HL-60 (cell line): ENCODE data around the gene VRK3.
"Not testable (repeated sequence)": the region's sequence is repeated elsewhere in the genome, so short reads cannot be mapped to it uniquely, and the experiment has no call there.

Source experiments
- DNase-seq, 2 experiments: peaks; one replicate each; pipeline ENCODE4 v3.0.0-alpha.2; 2010 to 2020; ENCODE audit warnings: low read depth in 1 of 2, low spot score in 1 of 2
- H3K27ac ChIP-seq: fragments of 250-450 bp; sonication (Bioruptor Pico); replicated peaks from 2 replicates; pipeline ENCODE4 v1.5.1; 2020; ENCODE audit warnings: mild to moderate bottlenecking, moderate library complexity
- H3K27me3 ChIP-seq: fragments of 250-450 bp; sonication (Bioruptor Pico); 2 replicates; pipeline ENCODE4 v1.5.1; 2021; ENCODE audit warnings: mild to moderate bottlenecking, moderate library complexity; ENCODE audit not compliant: insufficient read depth, poor library complexity, severe bottlenecking
- H3K4me3 ChIP-seq: replicated peaks from 2 replicates; pipeline ENCODE4 v1.5.1; 2011; ENCODE audit warnings: mild to moderate bottlenecking, control low read depth, low read length; ENCODE audit not compliant: insufficient read depth
- GABPA ChIP-seq: IDR thresholded peaks from 2 replicates; pipeline ENCODE4 v1.6.1; 2012; ENCODE audit warnings: low read depth
- POLR2AphosphoS5 ChIP-seq: IDR thresholded peaks from 2 replicates; pipeline ENCODE4 v1.6.1; 2012; ENCODE audit warnings: low read depth
- REST ChIP-seq: IDR thresholded peaks from 2 replicates; pipeline ENCODE4 v1.6.1; 2012; ENCODE audit warnings: low read depth; ENCODE audit not compliant: insufficient replicate concordance
- SPI1 ChIP-seq: IDR thresholded peaks from 2 replicates; pipeline ENCODE4 v1.6.1; 2012; ENCODE audit warnings: low read depth, mild to moderate bottlenecking, borderline replicate concordance
- TF ChIP-seq, protein P1 (sequence below): IDR thresholded peaks from one replicate; pipeline ENCODE4 v1.5.1; 2011; ENCODE audit warnings: low read length, control low read depth, inconsistent platforms; ENCODE audit not compliant: insufficient read depth

VRK3 gene

DNA sequence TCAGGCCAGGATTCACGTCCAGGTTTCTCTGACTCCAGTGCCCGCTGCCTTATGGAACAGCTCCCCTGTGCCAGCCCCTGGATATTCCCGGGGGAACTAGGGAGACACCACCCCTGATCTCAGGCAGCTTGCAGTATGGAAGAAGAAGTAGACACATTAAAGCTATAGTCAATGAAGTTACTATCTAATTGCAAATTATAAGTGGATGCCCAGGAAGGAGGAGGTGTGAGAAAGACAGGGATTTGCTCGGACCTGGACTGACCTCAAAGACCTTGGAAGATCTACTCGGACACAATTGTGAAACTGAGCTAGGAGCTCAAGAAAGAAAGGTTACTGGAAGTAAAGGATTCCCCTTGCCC, 74.6 kb downstream of the VRK3 start:
- no peak for DNase-seq
- Histone ChIP-seq H3K27ac (no peak overlapping the region), H3K4me3 (no peak overlapping the region), H3K27me3 (no peaks in the 10 kb centered on the region)
- TF ChIP-seq POLR2AphosphoS5: no peak
- no peak for TF ChIP-seq REST
- no peak for TF ChIP-seq SPI1
- TF ChIP-seq, protein P1, sequence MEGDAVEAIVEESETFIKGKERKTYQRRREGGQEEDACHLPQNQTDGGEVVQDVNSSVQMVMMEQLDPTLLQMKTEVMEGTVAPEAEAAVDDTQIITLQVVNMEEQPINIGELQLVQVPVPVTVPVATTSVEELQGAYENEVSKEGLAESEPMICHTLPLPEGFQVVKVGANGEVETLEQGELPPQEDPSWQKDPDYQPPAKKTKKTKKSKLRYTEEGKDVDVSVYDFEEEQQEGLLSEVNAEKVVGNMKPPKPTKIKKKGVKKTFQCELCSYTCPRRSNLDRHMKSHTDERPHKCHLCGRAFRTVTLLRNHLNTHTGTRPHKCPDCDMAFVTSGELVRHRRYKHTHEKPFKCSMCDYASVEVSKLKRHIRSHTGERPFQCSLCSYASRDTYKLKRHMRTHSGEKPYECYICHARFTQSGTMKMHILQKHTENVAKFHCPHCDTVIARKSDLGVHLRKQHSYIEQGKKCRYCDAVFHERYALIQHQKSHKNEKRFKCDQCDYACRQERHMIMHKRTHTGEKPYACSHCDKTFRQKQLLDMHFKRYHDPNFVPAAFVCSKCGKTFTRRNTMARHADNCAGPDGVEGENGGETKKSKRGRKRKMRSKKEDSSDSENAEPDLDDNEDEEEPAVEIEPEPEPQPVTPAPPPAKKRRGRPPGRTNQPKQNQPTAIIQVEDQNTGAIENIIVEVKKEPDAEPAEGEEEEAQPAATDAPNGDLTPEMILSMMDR: no peak
- no peak for TF ChIP-seq GABPA

DNA sequence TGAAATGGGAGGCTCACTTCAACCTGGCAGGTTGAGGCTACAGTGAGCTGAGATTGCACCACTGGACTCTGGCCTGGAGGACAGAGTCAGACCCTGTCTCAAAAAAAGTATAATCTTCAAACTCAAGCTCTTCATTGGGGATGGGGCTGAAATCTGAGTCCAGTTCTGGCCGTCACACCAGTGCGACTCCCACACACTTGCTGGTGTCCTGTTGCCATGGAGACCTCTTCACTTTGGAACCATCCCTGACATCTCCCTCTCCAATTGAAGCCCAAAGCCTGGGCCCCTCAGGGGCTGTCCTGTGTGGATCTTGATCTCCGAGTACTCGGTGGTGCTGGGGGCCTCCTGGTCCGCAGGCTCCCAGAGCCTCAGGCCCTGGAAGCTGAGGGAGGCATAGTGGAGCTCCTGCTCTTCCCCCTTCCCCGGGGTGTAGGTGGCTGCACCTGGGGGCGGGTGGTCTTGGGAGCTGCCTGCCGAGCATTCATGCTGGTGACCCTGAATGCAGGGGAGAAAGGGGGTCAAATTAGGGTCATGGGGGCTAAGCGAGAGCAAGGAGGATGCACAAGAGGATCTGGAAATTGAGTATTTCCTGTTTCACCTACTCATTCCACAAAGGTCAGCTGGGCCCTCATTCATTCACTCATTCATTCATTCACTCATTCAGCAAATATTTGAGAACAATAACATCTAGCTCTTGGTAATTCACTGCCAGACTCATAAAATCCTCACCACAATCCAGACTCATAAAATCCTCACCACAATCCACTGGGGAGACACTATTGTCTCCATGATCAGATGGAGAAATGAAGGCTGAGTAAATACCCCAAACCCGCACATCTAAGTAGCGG, 75.2 kb downstream of the VRK3 start:
- TF ChIP-seq POLR2AphosphoS5 (no peak), GABPA (no peak)
- TF ChIP-seq, protein P1: no peak
- no peak overlapping the region for H3K4me3 ChIP-seq
- no peak for DNase-seq

GRCh38 chr19:49946415-49946814, 78.8 kb downstream of the VRK3 start:
- Histone ChIP-seq H3K27me3 (no peaks in the 10 kb centered on the region), H3K4me3 (no peak overlapping the region), H3K27ac (no peak overlapping the region)
- DNase-seq: no peak
- no peak for TF ChIP-seq SPI1
- no peak for TF ChIP-seq REST
- no peak for TF ChIP-seq POLR2AphosphoS5
- TF ChIP-seq GABPA: no peak
- TF ChIP-seq, protein P1: no peak

More for the DNA sequence above, 75.2 kb downstream of the VRK3 start:
- Histone ChIP-seq H3K27ac (no peak overlapping the region), H3K27me3 (no peaks in the 10 kb centered on the region)

- H3K27me3 ChIP-seq, DNase-seq, H3K4me3 ChIP-seq, H3K27ac ChIP-seq: not testable (repeated sequence)
- TF ChIP-seq SPI1: peak; percentile 31; the same call in 1 of the 2 replicates
Observed at GRCh38 chr19:49944567-49944966, 80.6 kb downstream of the VRK3 start.
